Measurements from ENCODE around the gene CFDP1. TPM values are rescaled to one million over a fixed set of nuclear protein-coding genes. Genes with fewer than 3 reads are reported as not detected.

CFDP1 gene
- total and polyA plus RNA-seq, 2 donors (not counting 3 experiments of a cell fraction or from before 2014, with no cell fraction given): 17.8 to 53.8 TPM

DNA sequence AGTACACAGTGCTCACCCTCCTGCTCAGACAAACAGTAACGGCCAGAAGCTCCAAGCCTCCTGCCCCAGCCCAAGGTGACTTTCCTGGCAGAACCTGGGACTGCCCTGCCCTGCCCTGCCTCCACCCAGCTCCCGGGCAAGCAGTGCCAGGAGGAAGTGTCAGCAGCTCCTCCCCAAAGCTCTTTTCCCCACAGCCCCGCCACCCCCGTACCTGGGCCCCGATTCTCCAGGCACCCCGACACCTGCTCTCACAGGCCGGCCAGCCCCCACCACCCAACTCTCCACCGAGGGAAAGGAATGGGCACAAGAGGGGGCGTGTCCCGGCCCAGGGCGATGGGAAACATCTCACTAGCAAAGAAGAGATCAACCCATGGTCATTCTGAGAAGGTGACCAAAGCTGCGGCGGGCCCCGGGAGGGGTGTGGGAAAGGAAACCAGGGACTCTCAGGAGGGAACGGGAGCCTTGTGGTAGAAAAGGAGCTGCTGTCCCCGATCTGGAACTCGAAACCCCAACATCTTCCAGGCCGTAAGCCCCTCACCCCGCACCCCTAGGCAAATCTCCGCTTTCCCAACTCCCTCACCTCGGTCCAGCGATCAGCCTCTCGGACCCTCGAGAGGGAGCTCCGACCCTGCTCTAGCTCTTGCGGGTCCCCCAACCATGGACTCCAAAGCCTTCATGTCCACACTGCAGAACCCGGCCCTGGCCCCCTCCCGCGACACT is 183.1 kb downstream of the CFDP1 start:
- no TSS peak for BruUV-seq (replicated peaks)
- no peak for FAIRE-seq
- POLR2A ChIA-PET: interaction anchor here (0.6 to 1.0 kb wide), 3 partner anchors 14 to 130 kb away, joined by 3 to 6 read pairs (median 4); no protein-coding TSS in a partner anchor
- Histone ChIP-seq H3K27ac (ENCODE audit: insufficient read depth, low read depth, low read length) (peak overlapping the region; percentile 92), H2AFZ (ENCODE audit: low read depth, low read length) (no peak overlapping the region), H3K4me2 (ENCODE audit: insufficient read depth, low read length) (peak overlapping the region; percentile 76), H3K36me3 (ENCODE audit: control insufficient read depth in 2 of 2, extremely low read depth in 1 of 2, insufficient read depth in 2 of 2, low read length in 2 of 2) (peaks cover 0 to 3% of the 10 kb centered on the region in 2 experiments), H4K20me1 (replicated peaks; ENCODE audit: control insufficient read depth, extremely low read depth, insufficient read depth, low read length) (no peaks in the 10 kb centered on the region), H3K9me1 (replicated peaks; ENCODE audit: control insufficient read depth, extremely low read depth, insufficient read depth, low read length) (no peaks in the 10 kb centered on the region), H3K9me3 (replicated peaks; ENCODE audit: control insufficient read depth, insufficient read depth, low read length) (no peaks in the 10 kb centered on the region), H3K4me3 (replicated peaks in 1 of 3; ENCODE audit: insufficient read depth in 1 of 3, low read depth in 1 of 3, low read length in 3 of 3) (peak overlapping the region; percentile 50 to 83 (median 80)), H3K4me1 (ENCODE audit: control insufficient read depth, extremely low read depth, insufficient read depth, low read length) (peaks cover 80% of the 10 kb centered on the region), H3K27me3 (ENCODE audit: control insufficient read depth in 2 of 2, insufficient read depth in 2 of 2, low read length in 2 of 2) (no peaks in the 10 kb centered on the region), H3K79me2 (ENCODE audit: control insufficient read depth, insufficient read depth, low read length) (peaks cover 93% of the 10 kb centered on the region), H3K9ac (replicated peaks; ENCODE audit: extremely low read depth, insufficient read depth, low read length) (peak overlapping the region; percentile 87)
- TF ChIP-seq POLR2AphosphoS5 (IDR thresholded peaks at IDR 0.05; ENCODE audit: insufficient read depth, low read depth, low read length): peak; percentile 60
- no peak for TF ChIP-seq JUN (IDR thresholded peaks at IDR 0.05; ENCODE audit: borderline replicate concordance, insufficient read depth, insufficient read length, low read depth)
- TF ChIP-seq, protein P1, sequence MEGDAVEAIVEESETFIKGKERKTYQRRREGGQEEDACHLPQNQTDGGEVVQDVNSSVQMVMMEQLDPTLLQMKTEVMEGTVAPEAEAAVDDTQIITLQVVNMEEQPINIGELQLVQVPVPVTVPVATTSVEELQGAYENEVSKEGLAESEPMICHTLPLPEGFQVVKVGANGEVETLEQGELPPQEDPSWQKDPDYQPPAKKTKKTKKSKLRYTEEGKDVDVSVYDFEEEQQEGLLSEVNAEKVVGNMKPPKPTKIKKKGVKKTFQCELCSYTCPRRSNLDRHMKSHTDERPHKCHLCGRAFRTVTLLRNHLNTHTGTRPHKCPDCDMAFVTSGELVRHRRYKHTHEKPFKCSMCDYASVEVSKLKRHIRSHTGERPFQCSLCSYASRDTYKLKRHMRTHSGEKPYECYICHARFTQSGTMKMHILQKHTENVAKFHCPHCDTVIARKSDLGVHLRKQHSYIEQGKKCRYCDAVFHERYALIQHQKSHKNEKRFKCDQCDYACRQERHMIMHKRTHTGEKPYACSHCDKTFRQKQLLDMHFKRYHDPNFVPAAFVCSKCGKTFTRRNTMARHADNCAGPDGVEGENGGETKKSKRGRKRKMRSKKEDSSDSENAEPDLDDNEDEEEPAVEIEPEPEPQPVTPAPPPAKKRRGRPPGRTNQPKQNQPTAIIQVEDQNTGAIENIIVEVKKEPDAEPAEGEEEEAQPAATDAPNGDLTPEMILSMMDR (IDR thresholded peaks at IDR 0.05; ENCODE audit: extremely low read depth in 1 of 2, insufficient read depth in 1 of 2, low read depth in 1 of 2, low read length in 2 of 2): no peak
- no peak for DNase-seq (ENCODE audit: low read depth, low spot score)
- CTCF ChIA-PET: interaction anchor here (0.9 to 8.4 kb wide), 12 partner anchors 10 to 154 kb away, joined by 3 to 48 read pairs (median 4); no protein-coding TSS in a partner anchor
- dilution Hi-C loops (cut with MboI; ENCODE audit: extremely low pct_ligation_motif_present, low sequenced_read_pairs) (no loop called here), intact Hi-C loops (cut with micrococcal nuclease) (loop anchor here (1.0 to 5.0 kb wide), 3 partner anchors 15 to 212 kb away; partner anchors contain the start of gene TMEM170A)

DNA sequence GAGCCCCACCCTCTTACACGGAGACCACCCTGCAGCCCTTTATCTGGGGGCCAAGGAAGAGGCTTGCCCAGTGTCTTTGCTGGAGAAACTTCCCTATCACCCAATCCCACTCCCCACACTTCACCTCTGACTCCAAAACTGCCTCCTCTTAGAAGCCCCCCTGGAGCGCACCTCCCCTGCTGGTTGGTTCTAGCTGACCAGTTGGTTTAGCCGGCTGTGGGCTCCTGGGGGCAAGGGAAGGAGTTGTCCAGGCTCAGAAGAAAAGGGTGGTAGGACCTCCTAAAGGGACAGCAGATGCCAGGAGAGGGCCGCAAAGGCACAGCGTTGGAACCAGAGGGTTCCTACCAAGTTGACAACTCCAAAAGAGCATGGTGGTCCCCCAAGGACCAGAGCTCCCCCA is 183.9 kb downstream of the CFDP1 start:
- dilution Hi-C loops (cut with MboI; ENCODE audit: extremely low pct_ligation_motif_present, low sequenced_read_pairs): no loop called here
- H3K27me3 ChIP-seq (ENCODE audit: control insufficient read depth in 2 of 2, insufficient read depth in 2 of 2, low read length in 2 of 2): no peaks in the 10 kb centered on the region
- H3K9me1 ChIP-seq (replicated peaks; ENCODE audit: control insufficient read depth, extremely low read depth, insufficient read depth, low read length): no peaks in the 10 kb centered on the region
- FAIRE-seq (peak; percentile 63), DNase-seq (ENCODE audit: low read depth, low spot score) (no peak)
- no peaks in the 10 kb centered on the region for H3K9me3 ChIP-seq (replicated peaks; ENCODE audit: control insufficient read depth, insufficient read depth, low read length)
- TF ChIP-seq JUN (IDR thresholded peaks at IDR 0.05; ENCODE audit: borderline replicate concordance, insufficient read depth, insufficient read length, low read depth): no peak
- no peak for TF ChIP-seq EZH2 (IDR thresholded peaks at IDR 0.05; ENCODE audit: borderline replicate concordance, low read depth, low read length, severe bottlenecking)
- TF ChIP-seq, protein P1 (IDR thresholded peaks at IDR 0.05; ENCODE audit: extremely low read depth in 1 of 2, insufficient read depth in 1 of 2, low read depth in 1 of 2, low read length in 2 of 2): peak in 1 of 2 donors; percentile 6
- TF ChIP-seq, protein P2, sequence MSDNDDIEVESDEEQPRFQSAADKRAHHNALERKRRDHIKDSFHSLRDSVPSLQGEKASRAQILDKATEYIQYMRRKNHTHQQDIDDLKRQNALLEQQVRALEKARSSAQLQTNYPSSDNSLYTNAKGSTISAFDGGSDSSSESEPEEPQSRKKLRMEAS (IDR thresholded peaks at IDR 0.05; ENCODE audit: insufficient read depth, insufficient read length): no peak
- H3K4me1 ChIP-seq (ENCODE audit: control insufficient read depth, extremely low read depth, insufficient read depth, low read length): peaks cover 78% of the 10 kb centered on the region
- peaks cover 91% of the 10 kb centered on the region for H3K79me2 ChIP-seq (ENCODE audit: control insufficient read depth, insufficient read depth, low read length)
- peak overlapping the region; percentile 50 to 83 (median 80) for H3K4me3 ChIP-seq (replicated peaks in 1 of 3; ENCODE audit: insufficient read depth in 1 of 3, low read depth in 1 of 3, low read length in 3 of 3)
- peak overlapping the region; percentile 87 for H3K9ac ChIP-seq (replicated peaks; ENCODE audit: extremely low read depth, insufficient read depth, low read length)
- peaks cover 0 to 3% of the 10 kb centered on the region in 2 experiments for H3K36me3 ChIP-seq (ENCODE audit: control insufficient read depth in 2 of 2, extremely low read depth in 1 of 2, insufficient read depth in 2 of 2, low read length in 2 of 2)
- peak overlapping the region; percentile 92 for H3K27ac ChIP-seq (ENCODE audit: insufficient read depth, low read depth, low read length)
- intact Hi-C loops (cut with micrococcal nuclease): no loop called here
- ChIA-PET POLR2A (no interaction called here), CTCF (interaction anchor here (0.9 to 8.4 kb wide), 9 partner anchors 13 to 155 kb away, joined by 3 to 48 read pairs (median 4); no protein-coding TSS in a partner anchor)
- peak overlapping the region; percentile 76 for H3K4me2 ChIP-seq (ENCODE audit: insufficient read depth, low read length)
- no peak overlapping the region for H2AFZ ChIP-seq (ENCODE audit: low read depth, low read length)
- no TSS peak for BruUV-seq (replicated peaks)
- H4K20me1 ChIP-seq (replicated peaks; ENCODE audit: control insufficient read depth, extremely low read depth, insufficient read depth, low read length): no peaks in the 10 kb centered on the region
